Sigmoid colon (tissue), 4 donors: ENCODE data around the gene ALKBH5.

ENCODE experiments used
- EP300 ChIP-seq, 4 donors: sonication (generic); formaldehyde crosslinking; IDR thresholded peaks; one replicate each; pipeline ENCODE4 v1.6.1; 2017; ENCODE audit warnings: antibody characterized with exemption in 4 of 4
- POLR2A ChIP-seq, 2 donors: fragments of 450-650 bp; IDR thresholded peaks; one replicate each; pipeline ENCODE4 v1.6.1; 2016; ENCODE audit warnings: antibody characterized with exemption in 2 of 2, mild to moderate bottlenecking in 2 of 2, moderate library complexity in 2 of 2
- POLR2AphosphoS5 ChIP-seq, 4 donors: sonication (generic); formaldehyde crosslinking; IDR thresholded peaks; one replicate each; pipeline ENCODE4 v1.6.1; 2017; ENCODE audit warnings: antibody characterized with exemption in 4 of 4
- TF ChIP-seq, protein P1 (sequence below), 4 experiments: fragments of 450-650 bp in 3 of 4; fragments of 200-600 bp in 1 of 4; IDR thresholded peaks; one replicate each; pipeline ENCODE4 v1.5.1; 2016 to 2019; ENCODE audit warnings: antibody characterized with exemption in 4 of 4, mild to moderate bottlenecking in 3 of 4, moderate library complexity in 2 of 4

DNA sequence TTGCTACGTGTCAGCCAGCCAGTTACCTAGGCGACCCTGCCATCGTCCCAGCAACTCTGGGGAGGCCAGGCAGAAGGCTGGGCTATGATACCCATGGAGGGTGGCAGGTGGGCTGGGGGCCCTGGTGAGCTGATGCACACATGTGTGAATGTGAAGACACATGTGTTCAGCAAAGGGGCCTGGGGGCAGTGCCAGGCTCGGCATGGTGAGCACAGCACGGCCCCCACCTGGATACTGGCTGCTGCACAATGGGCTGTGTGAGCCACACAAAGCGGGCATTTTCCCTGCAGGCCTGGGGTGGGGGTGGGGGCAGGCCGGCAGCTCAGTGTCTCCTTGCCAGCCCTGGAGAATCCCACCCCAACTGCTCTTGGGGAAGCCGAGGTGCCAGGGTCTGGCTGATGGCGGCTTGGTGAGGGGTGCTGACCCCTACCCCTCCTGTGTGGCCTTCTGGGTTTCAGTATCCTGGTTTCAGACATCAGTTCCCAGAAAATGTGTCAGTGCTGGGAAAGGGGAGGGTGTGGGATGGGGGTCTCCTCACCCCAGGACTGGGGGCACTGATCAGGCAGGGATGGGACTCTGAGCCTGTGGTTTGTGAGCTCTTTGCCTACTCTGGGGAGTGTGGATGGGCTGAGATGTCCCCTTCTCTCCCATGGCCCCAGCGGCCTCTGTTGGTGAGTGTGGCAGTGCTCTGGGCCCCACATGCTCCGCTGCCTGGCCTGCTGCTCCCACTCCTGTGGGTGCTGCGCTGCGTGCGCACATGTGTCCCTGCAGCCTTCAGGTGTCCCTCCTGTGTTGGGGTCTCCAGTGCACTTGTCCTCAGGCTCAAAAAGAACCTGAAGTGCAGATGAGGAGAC lies 46.9 kb downstream of the ALKBH5 start:
- TF ChIP-seq, protein P1, sequence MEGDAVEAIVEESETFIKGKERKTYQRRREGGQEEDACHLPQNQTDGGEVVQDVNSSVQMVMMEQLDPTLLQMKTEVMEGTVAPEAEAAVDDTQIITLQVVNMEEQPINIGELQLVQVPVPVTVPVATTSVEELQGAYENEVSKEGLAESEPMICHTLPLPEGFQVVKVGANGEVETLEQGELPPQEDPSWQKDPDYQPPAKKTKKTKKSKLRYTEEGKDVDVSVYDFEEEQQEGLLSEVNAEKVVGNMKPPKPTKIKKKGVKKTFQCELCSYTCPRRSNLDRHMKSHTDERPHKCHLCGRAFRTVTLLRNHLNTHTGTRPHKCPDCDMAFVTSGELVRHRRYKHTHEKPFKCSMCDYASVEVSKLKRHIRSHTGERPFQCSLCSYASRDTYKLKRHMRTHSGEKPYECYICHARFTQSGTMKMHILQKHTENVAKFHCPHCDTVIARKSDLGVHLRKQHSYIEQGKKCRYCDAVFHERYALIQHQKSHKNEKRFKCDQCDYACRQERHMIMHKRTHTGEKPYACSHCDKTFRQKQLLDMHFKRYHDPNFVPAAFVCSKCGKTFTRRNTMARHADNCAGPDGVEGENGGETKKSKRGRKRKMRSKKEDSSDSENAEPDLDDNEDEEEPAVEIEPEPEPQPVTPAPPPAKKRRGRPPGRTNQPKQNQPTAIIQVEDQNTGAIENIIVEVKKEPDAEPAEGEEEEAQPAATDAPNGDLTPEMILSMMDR (IDR thresholded peaks at IDR 0.05): no peak
- TF ChIP-seq POLR2AphosphoS5 (IDR thresholded peaks at IDR 0.05) (no peak), POLR2A (IDR thresholded peaks at IDR 0.05) (no peak), EP300 (IDR thresholded peaks at IDR 0.05) (no peak)
